K562 (cell line): ENCODE data around the gene DPF1. TPM values are rescaled to one million over a fixed set of nuclear protein-coding genes. Genes with fewer than 3 reads are reported as not detected.

Experiments
- ATF1 ChIP-seq, 2 experiments: fragments of 450-650 bp in 1 of 2; IDR thresholded peaks; 2 replicates each; pipeline ENCODE4 v1.6.1; 2016; ENCODE audit warnings: missing compliant biosample characterization in 1 of 2, missing genetic modification characterization in 1 of 2
- EGR1 ChIP-seq: fragments of 450-650 bp; conservative IDR thresholded peaks from 2 replicates; pipeline ENCODE4 v1.6.1; 2017; ENCODE audit warnings: mild to moderate bottlenecking
- ETV1 ChIP-seq: fragments of 450-650 bp; conservative IDR thresholded peaks from 2 replicates; pipeline ENCODE4 v1.6.1; 2016; ENCODE audit warnings: missing genetic modification characterization, control low read depth, low read depth, missing compliant biosample characterization
- FOS ChIP-seq: IDR thresholded peaks from 3 replicates; pipeline ENCODE4 v1.6.1; 2011; ENCODE audit not compliant: insufficient read length; ENCODE audit errors: extremely low read depth
- HLTF ChIP-seq: fragments of 450-650 bp; IDR thresholded peaks from 2 replicates; pipeline ENCODE4 v1.6.1; 2016
- MEF2A ChIP-seq: IDR thresholded peaks from 2 replicates; pipeline ENCODE4 v1.6.1; 2011; ENCODE audit warnings: low read depth, mild to moderate bottlenecking, low read length, moderate library complexity; ENCODE audit not compliant: control insufficient read depth
- NCOA4 ChIP-seq: fragments of 450-650 bp; IDR thresholded peaks from 2 replicates; pipeline ENCODE4 v1.6.1; 2018; ENCODE audit warnings: mild to moderate bottlenecking; ENCODE audit not compliant: partially characterized antibody
- NRF1 ChIP-seq, 2 experiments: fragments of 450-650 bp; IDR thresholded peaks in 1 of 2; conservative IDR thresholded peaks in 1 of 2; 2 replicates each; pipeline ENCODE4 v1.6.1; 2014; ENCODE audit warnings: mild to moderate bottlenecking in 2 of 2
- STAT5A ChIP-seq: IDR thresholded peaks from 2 replicates; pipeline ENCODE4 v1.6.1; 2012; ENCODE audit warnings: low read length, inconsistent platforms, borderline replicate concordance
- TCF3 ChIP-seq: sonication (generic); formaldehyde crosslinking; IDR thresholded peaks from 2 replicates; pipeline ENCODE4 v1.4.0; 2020; ENCODE audit warnings: mild to moderate bottlenecking, missing genetic modification reagents
- XRCC5 ChIP-seq: fragments of 200-400 bp; formaldehyde crosslinking; IDR thresholded peaks from 2 replicates; pipeline ENCODE4 v1.6.1; 2017; ENCODE audit warnings: low read depth, mild to moderate bottlenecking, low read length
- ZNF175 ChIP-seq: fragments of 200-800 bp; sonication (Bioruptor generic); IDR thresholded peaks from 2 replicates; pipeline ENCODE4 v1.6.1; 2016; ENCODE audit warnings: low read depth, mild to moderate bottlenecking, missing genetic modification characterization, missing compliant biosample characterization
- ZNF589 ChIP-seq: fragments of 200-800 bp; sonication (Bioruptor generic); IDR thresholded peaks from 2 replicates; pipeline ENCODE4 v1.6.1; 2016; ENCODE audit warnings: low read depth, missing genetic modification characterization, missing compliant biosample characterization
- polyA plus RNA-seq, 8 experiments: library from polyadenylated mRNA; depleted of rRNA in 4 of 8; stranded (reverse) in 5 of 8; unstranded in 3 of 8; fragments of >200 nt; fragmentation: Nextera tagmentation in 2 of 8; fragmentation: Illumina TruSeq in 1 of 8; extraction: Ambion mirVana in 2 of 8; extraction: Trizol in 1 of 8; gene quantifications; 2 replicates each; pipeline versions ENCODE4 v1.2.1 to v1.2.3, GENCODE V29; 2011 to 2014; ENCODE audit warnings: inconsistent platforms in 1 of 8, missing spikeins in 1 of 8
- total RNA-seq, 7 experiments: library from RNA; depleted of rRNA in 6 of 7; stranded (reverse); fragments of >200 nt in 6 of 7; fragmentation: Illumina TruSeq in 2 of 7; extraction: Trizol in 2 of 7; gene quantifications; 2 replicates each; pipeline versions ENCODE4 v1.2.1 to v1.2.3, GENCODE V29; 2011 to 2021; ENCODE audit warnings: low replicate concordance in 1 of 7
- TF ChIP-seq, protein P1 (sequence below): fragments of 250-450 bp; sonication (Bioruptor Pico); IDR thresholded peaks from 2 replicates; pipeline ENCODE4 v1.5.0; 2021
- TF ChIP-seq, protein P2 (sequence below), 2 experiments: fragments of 450-650 bp; formaldehyde crosslinking in 1 of 2; IDR thresholded peaks; 2 replicates each; pipeline versions ENCODE4 v1.4.0 to v1.6.1; 2014 to 2020; ENCODE audit warnings: mild to moderate bottlenecking in 2 of 2, borderline replicate concordance in 1 of 2, low read depth in 1 of 2

The DPF1 gene
- total and polyA plus RNA-seq, 9 of the 15 experiments (the other 6 are each of a cell fraction or from before 2014, with no cell fraction given) = 0.10 to 5.7 (median 3.1) TPM

DNA sequence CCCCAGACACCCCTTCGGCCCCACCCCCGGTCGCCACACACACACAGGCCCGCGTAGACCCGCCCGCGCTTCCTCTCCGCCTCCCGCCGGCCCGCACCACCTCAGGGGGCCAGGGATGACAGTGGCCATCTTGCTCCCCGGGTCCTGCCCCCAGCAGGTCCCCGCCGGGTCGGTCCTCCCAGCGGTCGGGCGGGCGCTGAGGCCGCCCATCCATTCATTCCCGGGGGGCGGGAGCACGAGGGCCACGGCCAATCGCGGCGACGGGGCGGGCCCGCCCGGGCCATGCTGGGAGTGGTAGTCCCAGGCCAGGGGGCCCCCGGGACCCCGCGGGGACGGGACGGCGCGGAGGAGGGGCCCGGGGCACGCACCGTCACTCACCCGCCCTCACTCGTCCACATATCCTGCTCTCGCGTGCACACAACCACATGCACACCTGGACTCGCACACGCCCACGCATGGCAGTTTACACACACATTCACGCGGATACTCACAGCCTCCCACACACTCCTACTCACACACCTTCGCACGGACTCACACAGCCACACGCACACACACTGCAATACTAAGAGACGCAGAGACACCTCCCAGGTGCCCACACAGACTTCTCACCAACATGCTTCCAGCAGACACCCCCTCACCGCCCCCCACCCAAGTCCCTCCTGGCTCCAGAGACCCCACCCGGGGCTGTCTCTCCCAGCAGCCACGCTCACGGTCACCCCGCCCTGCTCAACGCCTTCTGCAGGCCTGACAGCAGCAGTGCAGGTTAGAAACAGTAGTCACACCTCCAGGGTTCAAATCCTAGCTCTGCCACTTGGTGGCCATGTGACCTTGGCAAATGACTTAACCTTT is at the start of gene DPF1 (continued):
- TF ChIP-seq ZNF589 (CRISPR knock-in tag) (no peak), ZNF175 (CRISPR knock-in tag) (no peak), MEF2A (no peak), FOS (peak; percentile 7), EGR1 (peak; percentile 100), STAT5A (no peak), HLTF (peak; percentile 74; the same call in 1 of the 2 replicates), ATF1 (CRISPR knock-in tag; IDR thresholded peaks at IDR 0.05) (no peak), ATF1 (tag; IDR thresholded peaks at IDR 0.05) (peak; percentile 79), TCF3 (CRISPR knock-in tag) (peak; percentile 21; the same call in 1 of the 2 replicates), XRCC5 (no peak), NRF1 (conservative IDR thresholded peaks at IDR 0.05 in 1 of 2, IDR thresholded peaks at IDR 0.05 in 1 of 2) (peak; percentile 57 to 64; a peak in 3 of 4 replicates), NCOA4 (no peak), ETV1 (tag) (no peak)
- TF ChIP-seq, protein P1, sequence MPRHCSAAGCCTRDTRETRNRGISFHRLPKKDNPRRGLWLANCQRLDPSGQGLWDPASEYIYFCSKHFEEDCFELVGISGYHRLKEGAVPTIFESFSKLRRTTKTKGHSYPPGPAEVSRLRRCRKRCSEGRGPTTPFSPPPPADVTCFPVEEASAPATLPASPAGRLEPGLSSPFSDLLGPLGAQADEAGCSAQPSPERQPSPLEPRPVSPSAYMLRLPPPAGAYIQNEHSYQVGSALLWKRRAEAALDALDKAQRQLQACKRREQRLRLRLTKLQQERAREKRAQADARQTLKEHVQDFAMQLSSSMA (CRISPR knock-in tag) = no peak
- TF ChIP-seq, protein P2, sequence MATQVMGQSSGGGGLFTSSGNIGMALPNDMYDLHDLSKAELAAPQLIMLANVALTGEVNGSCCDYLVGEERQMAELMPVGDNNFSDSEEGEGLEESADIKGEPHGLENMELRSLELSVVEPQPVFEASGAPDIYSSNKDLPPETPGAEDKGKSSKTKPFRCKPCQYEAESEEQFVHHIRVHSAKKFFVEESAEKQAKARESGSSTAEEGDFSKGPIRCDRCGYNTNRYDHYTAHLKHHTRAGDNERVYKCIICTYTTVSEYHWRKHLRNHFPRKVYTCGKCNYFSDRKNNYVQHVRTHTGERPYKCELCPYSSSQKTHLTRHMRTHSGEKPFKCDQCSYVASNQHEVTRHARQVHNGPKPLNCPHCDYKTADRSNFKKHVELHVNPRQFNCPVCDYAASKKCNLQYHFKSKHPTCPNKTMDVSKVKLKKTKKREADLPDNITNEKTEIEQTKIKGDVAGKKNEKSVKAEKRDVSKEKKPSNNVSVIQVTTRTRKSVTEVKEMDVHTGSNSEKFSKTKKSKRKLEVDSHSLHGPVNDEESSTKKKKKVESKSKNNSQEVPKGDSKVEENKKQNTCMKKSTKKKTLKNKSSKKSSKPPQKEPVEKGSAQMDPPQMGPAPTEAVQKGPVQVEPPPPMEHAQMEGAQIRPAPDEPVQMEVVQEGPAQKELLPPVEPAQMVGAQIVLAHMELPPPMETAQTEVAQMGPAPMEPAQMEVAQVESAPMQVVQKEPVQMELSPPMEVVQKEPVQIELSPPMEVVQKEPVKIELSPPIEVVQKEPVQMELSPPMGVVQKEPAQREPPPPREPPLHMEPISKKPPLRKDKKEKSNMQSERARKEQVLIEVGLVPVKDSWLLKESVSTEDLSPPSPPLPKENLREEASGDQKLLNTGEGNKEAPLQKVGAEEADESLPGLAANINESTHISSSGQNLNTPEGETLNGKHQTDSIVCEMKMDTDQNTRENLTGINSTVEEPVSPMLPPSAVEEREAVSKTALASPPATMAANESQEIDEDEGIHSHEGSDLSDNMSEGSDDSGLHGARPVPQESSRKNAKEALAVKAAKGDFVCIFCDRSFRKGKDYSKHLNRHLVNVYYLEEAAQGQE (IDR thresholded peaks at IDR 0.05; ENCODE audit: borderline replicate concordance) = peak; percentile 47
- TF ChIP-seq, protein P2 (CRISPR knock-in tag; IDR thresholded peaks at IDR 0.05; ENCODE audit: low read depth) = no peak
